Neutrophil (primary cell): ENCODE measurements around the gene MIB2.
"Not testable (repeated sequence)": the region's sequence is repeated elsewhere in the genome, so short reads cannot be mapped to it uniquely, and the experiment has no call there.

ENCODE experiments used
- H3K27ac ChIP-seq: fragments of 200-600 bp; sonication (generic); 2 replicates; pipeline ENCODE4 v1.5.1; 2016; ENCODE audit warnings: mild to moderate bottlenecking, moderate library complexity
- H3K27me3 ChIP-seq: fragments of 200-600 bp; sonication (generic); 2 replicates; pipeline ENCODE4 v1.6.0; 2016; ENCODE audit warnings: mild to moderate bottlenecking
- H3K36me3 ChIP-seq: fragments of 200-600 bp; sonication (generic); 2 replicates; pipeline ENCODE4 v1.5.1; 2017
- H3K4me1 ChIP-seq, 2 experiments: fragments of 200-600 bp in 1 of 2; sonication (generic) in 1 of 2; 1 replicate in 1 of 2; 2 replicates in 1 of 2; pipeline versions ENCODE4 v1.5.1 to v1.6.1; 2013 to 2016; ENCODE audit warnings: low read depth in 1 of 2, low read length in 1 of 2, mild to moderate bottlenecking in 1 of 2, moderate library complexity in 1 of 2; ENCODE audit not compliant: control insufficient read depth in 1 of 2, insufficient read depth in 1 of 2
- H3K4me3 ChIP-seq, 2 experiments: fragments of 200-600 bp in 1 of 2; sonication (generic) in 1 of 2; 1 replicate in 1 of 2; 2 replicates in 1 of 2; pipeline ENCODE4 v1.5.1; 2013 to 2016; ENCODE audit warnings: low read depth in 1 of 2, low read length in 1 of 2, mild to moderate bottlenecking in 1 of 2, moderate library complexity in 1 of 2
- H3K9me3 ChIP-seq: fragments of 200-600 bp; sonication (generic); 2 replicates; pipeline ENCODE4 v1.5.1; 2016
- CTCF ChIP-seq: fragments of 200-600 bp; sonication (generic); IDR thresholded peaks from 2 replicates; pipeline ENCODE4 v1.5.1; 2016; ENCODE audit warnings: antibody characterized with exemption

MIB2 gene

GRCh38 chr1:1671365-1672119 lies 56.2 kb downstream of the MIB2 start:
- Histone ChIP-seq H3K4me3 (no peak overlapping the region), H3K27ac (no peak overlapping the region), H3K36me3 (peaks cover 63% of the 10 kb centered on the region), H3K27me3 (no peaks in the 10 kb centered on the region), H3K9me3 (no peaks in the 10 kb centered on the region), H3K4me1 (peaks cover 0 to 5% of the 10 kb centered on the region in 2 experiments)
- no peak for TF ChIP-seq CTCF

- H3K4me1 ChIP-seq = peaks cover 0 to 5% of the 10 kb centered on the region in 2 experiments
- H3K9me3 ChIP-seq = no peaks in the 10 kb centered on the region
- H3K4me3 ChIP-seq = no peak overlapping the region
- no peak overlapping the region for H3K27ac ChIP-seq
- peaks cover 60% of the 10 kb centered on the region for H3K36me3 ChIP-seq
- H3K27me3 ChIP-seq = no peaks in the 10 kb centered on the region
- TF ChIP-seq CTCF = no peak
Observed at GRCh38 chr1:1672181-1672965, 57.1 kb downstream of the MIB2 start.

- not testable (repeated sequence) for H3K4me3 ChIP-seq, H3K9me3 ChIP-seq, H3K27ac ChIP-seq, H3K27me3 ChIP-seq, H3K4me1 ChIP-seq
- H3K36me3 ChIP-seq = peaks cover 37% of the 10 kb centered on the region
Observed at GRCh38 chr1:1674806-1675205, 59.5 kb downstream of the MIB2 start.

- H3K27me3 ChIP-seq, H3K4me3 ChIP-seq, H3K27ac ChIP-seq, H3K4me1 ChIP-seq, H3K9me3 ChIP-seq: not testable (repeated sequence)
- peaks cover 33% of the 10 kb centered on the region for H3K36me3 ChIP-seq
Observed at GRCh38 chr1:1675218-1675617, 59.9 kb downstream of the MIB2 start.

- peaks cover 24% of the 10 kb centered on the region for H3K36me3 ChIP-seq
Observed at GRCh38 chr1:1676087-1676486, 60.8 kb downstream of the MIB2 start.

GRCh38 chr1:1677718-1678580 lies 62.6 kb downstream of the MIB2 start:
- H3K4me1 ChIP-seq = peaks cover 0 to 5% of the 10 kb centered on the region in 2 experiments
- peaks cover 14% of the 10 kb centered on the region for H3K36me3 ChIP-seq
- no peaks in the 10 kb centered on the region for H3K27me3 ChIP-seq
- H3K9me3 ChIP-seq = no peaks in the 10 kb centered on the region
- no peak for TF ChIP-seq CTCF
- no peak overlapping the region for H3K27ac ChIP-seq
- H3K4me3 ChIP-seq = no peak overlapping the region

More at GRCh38 chr1:1676087-1676486, 60.8 kb downstream of the MIB2 start:
- not testable (repeated sequence) for H3K27me3 ChIP-seq, H3K4me1 ChIP-seq, H3K9me3 ChIP-seq, H3K27ac ChIP-seq, H3K4me3 ChIP-seq
